ENCODE data around the gene FTSJ3.

The FTSJ3 gene

GRCh38 chr17:63834431-63835166 lies 7.1 kb upstream of the FTSJ3 start:
- no peak overlapping the region for H3K27ac ChIP-seq (ENCODE audit: low read depth, low read length)
- no peaks in the 10 kb centered on the region for H3K9me3 ChIP-seq (ENCODE audit: control insufficient read depth, insufficient read depth, low read length)
- peaks cover 76% of the 10 kb centered on the region for H3K36me3 ChIP-seq (ENCODE audit: control insufficient read depth, insufficient read depth, low read length)
- no peak overlapping the region for H3K9ac ChIP-seq (ENCODE audit: low read depth, low read length)
- H3K27me3 ChIP-seq (ENCODE audit: control insufficient read depth, insufficient read depth, low read length), result no peaks in the 10 kb centered on the region
- H3K4me3 ChIP-seq (ENCODE audit: low read depth, low read length), result no peak overlapping the region
- peaks cover 15% of the 10 kb centered on the region for H3K4me1 ChIP-seq (ENCODE audit: control insufficient read depth, insufficient read depth, low read length)

- H3K9me3 ChIP-seq (ENCODE audit: control insufficient read depth, insufficient read depth, low read length), result no peaks in the 10 kb centered on the region
- H3K4me1 ChIP-seq (ENCODE audit: control insufficient read depth, insufficient read depth, low read length), result peaks cover 7% of the 10 kb centered on the region
- no peak overlapping the region for H3K4me3 ChIP-seq (ENCODE audit: low read depth, low read length)
- peaks cover 84% of the 10 kb centered on the region for H3K36me3 ChIP-seq (ENCODE audit: control insufficient read depth, insufficient read depth, low read length)
- H3K27ac ChIP-seq (ENCODE audit: low read depth, low read length), result no peak overlapping the region
- H3K27me3 ChIP-seq (ENCODE audit: control insufficient read depth, insufficient read depth, low read length), result no peaks in the 10 kb centered on the region
- H3K9ac ChIP-seq (ENCODE audit: low read depth, low read length), result no peak overlapping the region
Observed at GRCh38 chr17:63833741-63834373, 6.4 kb upstream of the FTSJ3 start.

GRCh38 chr17:63833026-63833740 lies 5.7 kb upstream of the FTSJ3 start:
- peaks cover 7% of the 10 kb centered on the region; the same call in 1 of the 2 replicates for H3K4me1 ChIP-seq (ENCODE audit: control insufficient read depth, insufficient read depth, low read length)
- no peaks in the 10 kb centered on the region for H3K27me3 ChIP-seq (ENCODE audit: control insufficient read depth, insufficient read depth, low read length)
- H3K9me3 ChIP-seq (ENCODE audit: control insufficient read depth, insufficient read depth, low read length), result no peaks in the 10 kb centered on the region
- H3K9ac ChIP-seq (ENCODE audit: low read depth, low read length), result no peak overlapping the region
- peaks cover 90% of the 10 kb centered on the region for H3K36me3 ChIP-seq (ENCODE audit: control insufficient read depth, insufficient read depth, low read length)
- no peak overlapping the region for H3K4me3 ChIP-seq (ENCODE audit: low read depth, low read length)
- H3K27ac ChIP-seq (ENCODE audit: low read depth, low read length), result no peak overlapping the region

- Histone ChIP-seq H3K9ac (ENCODE audit: low read depth, low read length) (no peak overlapping the region), H3K9me3 (ENCODE audit: control insufficient read depth, insufficient read depth, low read length) (no peaks in the 10 kb centered on the region), H3K27me3 (ENCODE audit: control insufficient read depth, insufficient read depth, low read length) (no peaks in the 10 kb centered on the region), H3K4me3 (ENCODE audit: low read depth, low read length) (no peak overlapping the region), H3K4me1 (ENCODE audit: control insufficient read depth, insufficient read depth, low read length) (peaks cover 7% of the 10 kb centered on the region; the same call in 1 of the 2 replicates), H3K36me3 (ENCODE audit: control insufficient read depth, insufficient read depth, low read length) (peaks cover 91% of the 10 kb centered on the region), H3K27ac (ENCODE audit: low read depth, low read length) (no peak overlapping the region)
Observed at GRCh38 chr17:63832455-63832854, 5.0 kb upstream of the FTSJ3 start.

- Histone ChIP-seq H3K9me3 (ENCODE audit: control insufficient read depth, insufficient read depth, low read length) (no peaks in the 10 kb centered on the region), H3K36me3 (ENCODE audit: control insufficient read depth, insufficient read depth, low read length) (peaks cover 87% of the 10 kb centered on the region), H3K27ac (ENCODE audit: low read depth, low read length) (no peak overlapping the region), H3K4me1 (ENCODE audit: control insufficient read depth, insufficient read depth, low read length) (peaks cover 7% of the 10 kb centered on the region; the same call in 1 of the 2 replicates), H3K27me3 (ENCODE audit: control insufficient read depth, insufficient read depth, low read length) (no peaks in the 10 kb centered on the region), H3K9ac (ENCODE audit: low read depth, low read length) (no peak overlapping the region), H3K4me3 (ENCODE audit: low read depth, low read length) (no peak overlapping the region)
Observed at GRCh38 chr17:63832014-63832413, 4.6 kb upstream of the FTSJ3 start.

GRCh38 chr17:63831505-63831904 lies 4.0 kb upstream of the FTSJ3 start:
- peaks cover 7% of the 10 kb centered on the region; the same call in 1 of the 2 replicates for H3K4me1 ChIP-seq (ENCODE audit: control insufficient read depth, insufficient read depth, low read length)
- H3K27ac ChIP-seq (ENCODE audit: low read depth, low read length), result no peak overlapping the region
- no peak overlapping the region for H3K9ac ChIP-seq (ENCODE audit: low read depth, low read length)
- H3K36me3 ChIP-seq (ENCODE audit: control insufficient read depth, insufficient read depth, low read length), result peaks cover 83% of the 10 kb centered on the region
- no peaks in the 10 kb centered on the region for H3K9me3 ChIP-seq (ENCODE audit: control insufficient read depth, insufficient read depth, low read length)
- H3K27me3 ChIP-seq (ENCODE audit: control insufficient read depth, insufficient read depth, low read length), result no peaks in the 10 kb centered on the region
- H3K4me3 ChIP-seq (ENCODE audit: low read depth, low read length), result no peak overlapping the region

GRCh38 chr17:63830904-63831491 lies 3.5 kb upstream of the FTSJ3 start:
- Histone ChIP-seq H3K36me3 (ENCODE audit: control insufficient read depth, insufficient read depth, low read length) (peaks cover 78% of the 10 kb centered on the region), H3K27ac (ENCODE audit: low read depth, low read length) (no peak overlapping the region), H3K27me3 (ENCODE audit: control insufficient read depth, insufficient read depth, low read length) (no peaks in the 10 kb centered on the region), H3K4me3 (ENCODE audit: low read depth, low read length) (no peak overlapping the region), H3K9ac (ENCODE audit: low read depth, low read length) (no peak overlapping the region), H3K4me1 (ENCODE audit: control insufficient read depth, insufficient read depth, low read length) (peaks cover 8% of the 10 kb centered on the region), H3K9me3 (ENCODE audit: control insufficient read depth, insufficient read depth, low read length) (no peaks in the 10 kb centered on the region)

GRCh38 chr17:63830278-63830677 lies 2.8 kb upstream of the FTSJ3 start:
- H3K4me3 ChIP-seq (ENCODE audit: low read depth, low read length), result no peak overlapping the region
- peaks cover 80% of the 10 kb centered on the region for H3K36me3 ChIP-seq (ENCODE audit: control insufficient read depth, insufficient read depth, low read length)
- no peaks in the 10 kb centered on the region for H3K9me3 ChIP-seq (ENCODE audit: control insufficient read depth, insufficient read depth, low read length)
- H3K27me3 ChIP-seq (ENCODE audit: control insufficient read depth, insufficient read depth, low read length), result no peaks in the 10 kb centered on the region
- peaks cover 12% of the 10 kb centered on the region for H3K4me1 ChIP-seq (ENCODE audit: control insufficient read depth, insufficient read depth, low read length)
- no peak overlapping the region for H3K9ac ChIP-seq (ENCODE audit: low read depth, low read length)
- no peak overlapping the region for H3K27ac ChIP-seq (ENCODE audit: low read depth, low read length)

- Histone ChIP-seq H3K4me1 (ENCODE audit: control insufficient read depth, insufficient read depth, low read length) (peaks cover 12% of the 10 kb centered on the region), H3K9me3 (ENCODE audit: control insufficient read depth, insufficient read depth, low read length) (no peaks in the 10 kb centered on the region), H3K27ac (ENCODE audit: low read depth, low read length) (no peak overlapping the region), H3K4me3 (ENCODE audit: low read depth, low read length) (peak overlapping the region; percentile 98), H3K9ac (ENCODE audit: low read depth, low read length) (no peak overlapping the region), H3K27me3 (ENCODE audit: control insufficient read depth, insufficient read depth, low read length) (no peaks in the 10 kb centered on the region), H3K36me3 (ENCODE audit: control insufficient read depth, insufficient read depth, low read length) (peaks cover 80% of the 10 kb centered on the region)
Observed at GRCh38 chr17:63828936-63829335, 1.5 kb upstream of the FTSJ3 start.

GRCh38 chr17:63827801-63828221 lies 348 bp upstream of the FTSJ3 start:
- peak overlapping the region; percentile 98 for H3K4me3 ChIP-seq (ENCODE audit: low read depth, low read length)
- H3K9ac ChIP-seq (ENCODE audit: low read depth, low read length), result peak overlapping the region; percentile 97
- H3K4me1 ChIP-seq (ENCODE audit: control insufficient read depth, insufficient read depth, low read length), result peaks cover 12% of the 10 kb centered on the region
- H3K36me3 ChIP-seq (ENCODE audit: control insufficient read depth, insufficient read depth, low read length), result peaks cover 78% of the 10 kb centered on the region
- peak overlapping the region; percentile 95 for H3K27ac ChIP-seq (ENCODE audit: low read depth, low read length)
- no peaks in the 10 kb centered on the region for H3K27me3 ChIP-seq (ENCODE audit: control insufficient read depth, insufficient read depth, low read length)
- no peaks in the 10 kb centered on the region for H3K9me3 ChIP-seq (ENCODE audit: control insufficient read depth, insufficient read depth, low read length)

Measured in HUES48 (cell line).